ENCODE measurements around the gene HOXA6.

- TF ChIP-seq POLR2A (IDR thresholded peaks at IDR 0.05), result no peak
- no peak for TF ChIP-seq CTCF (IDR thresholded peaks at IDR 0.05)
Observed at GRCh38 chr7:27191161-27191731, 43.7 kb upstream of the HOXA6 start.
